ELF-1 (cell line): Measurements from ENCODE around the gene EXOC8.
A peak's percentile ranks its signal among the peaks of the same experiment; 100 is the strongest.

Experiments
- DNase-seq: peaks from one replicate; pipeline ENCODE4 v3.0.0-alpha.2; 2016; ENCODE audit warnings: low read depth, low spot score

The EXOC8 gene, protein sequence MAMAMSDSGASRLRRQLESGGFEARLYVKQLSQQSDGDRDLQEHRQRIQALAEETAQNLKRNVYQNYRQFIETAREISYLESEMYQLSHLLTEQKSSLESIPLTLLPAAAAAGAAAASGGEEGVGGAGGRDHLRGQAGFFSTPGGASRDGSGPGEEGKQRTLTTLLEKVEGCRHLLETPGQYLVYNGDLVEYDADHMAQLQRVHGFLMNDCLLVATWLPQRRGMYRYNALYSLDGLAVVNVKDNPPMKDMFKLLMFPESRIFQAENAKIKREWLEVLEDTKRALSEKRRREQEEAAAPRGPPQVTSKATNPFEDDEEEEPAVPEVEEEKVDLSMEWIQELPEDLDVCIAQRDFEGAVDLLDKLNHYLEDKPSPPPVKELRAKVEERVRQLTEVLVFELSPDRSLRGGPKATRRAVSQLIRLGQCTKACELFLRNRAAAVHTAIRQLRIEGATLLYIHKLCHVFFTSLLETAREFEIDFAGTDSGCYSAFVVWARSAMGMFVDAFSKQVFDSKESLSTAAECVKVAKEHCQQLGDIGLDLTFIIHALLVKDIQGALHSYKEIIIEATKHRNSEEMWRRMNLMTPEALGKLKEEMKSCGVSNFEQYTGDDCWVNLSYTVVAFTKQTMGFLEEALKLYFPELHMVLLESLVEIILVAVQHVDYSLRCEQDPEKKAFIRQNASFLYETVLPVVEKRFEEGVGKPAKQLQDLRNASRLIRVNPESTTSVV

DNA sequence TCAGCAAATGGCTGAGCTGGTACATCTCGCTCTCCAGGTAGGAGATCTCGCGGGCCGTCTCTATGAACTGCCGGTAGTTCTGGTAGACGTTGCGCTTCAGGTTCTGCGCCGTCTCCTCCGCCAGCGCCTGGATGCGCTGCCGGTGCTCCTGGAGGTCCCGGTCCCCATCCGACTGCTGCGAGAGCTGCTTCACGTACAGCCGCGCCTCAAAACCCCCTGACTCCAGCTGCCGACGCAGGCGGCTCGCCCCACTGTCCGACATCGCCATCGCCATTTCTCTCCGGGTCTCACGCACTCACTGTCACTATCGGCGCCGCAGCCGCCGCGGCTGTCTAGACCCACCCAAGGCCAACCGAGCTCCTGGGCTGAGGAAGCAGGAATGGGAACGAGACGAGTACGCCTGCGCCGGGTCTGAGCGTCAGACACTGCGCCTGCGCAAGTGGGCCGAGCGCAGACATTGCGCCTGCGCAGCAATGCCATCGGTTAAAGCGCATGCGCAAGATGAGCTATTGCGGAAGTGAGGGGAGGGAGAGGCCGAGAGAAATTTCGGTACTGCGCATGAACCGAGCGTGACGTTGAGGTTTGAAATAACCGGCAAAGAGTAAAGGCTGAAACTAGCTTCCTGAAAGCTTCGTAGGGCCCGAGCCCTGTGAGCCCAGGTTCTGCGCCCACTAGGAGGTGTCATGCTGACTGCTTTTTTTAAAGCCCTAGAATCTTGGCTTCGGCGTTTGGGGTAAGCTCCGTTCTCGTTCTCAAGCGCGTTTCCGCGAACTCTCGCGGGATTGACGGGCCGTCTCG lies at the start of gene EXOC8:
EXOC8 (minus strand) TSS at position 381 of the 798 bp plus-strand sequence; CDS start at position 274, 107 bp downstream.
- peak; percentile 98 for DNase-seq

DNA sequence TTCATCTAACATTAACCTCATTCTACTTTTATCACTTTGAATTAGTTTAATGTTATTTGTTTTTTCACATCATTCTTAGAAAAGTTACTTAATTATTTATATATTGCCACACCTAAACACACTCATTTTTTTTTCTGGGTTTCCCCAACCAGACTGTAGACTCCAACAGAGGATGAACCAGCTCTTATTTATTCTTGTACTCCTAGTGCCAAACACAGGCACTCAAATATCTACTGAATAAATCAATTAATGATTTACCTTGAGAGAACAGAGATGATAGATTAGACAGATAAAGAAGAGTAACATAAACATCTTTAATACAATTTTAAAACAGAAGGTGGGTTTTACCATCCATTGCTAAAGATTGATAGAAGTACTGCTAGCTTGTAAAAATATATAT lies 48.8 kb upstream of the EXOC8 start:
- DNase-seq = no peak

DNA sequence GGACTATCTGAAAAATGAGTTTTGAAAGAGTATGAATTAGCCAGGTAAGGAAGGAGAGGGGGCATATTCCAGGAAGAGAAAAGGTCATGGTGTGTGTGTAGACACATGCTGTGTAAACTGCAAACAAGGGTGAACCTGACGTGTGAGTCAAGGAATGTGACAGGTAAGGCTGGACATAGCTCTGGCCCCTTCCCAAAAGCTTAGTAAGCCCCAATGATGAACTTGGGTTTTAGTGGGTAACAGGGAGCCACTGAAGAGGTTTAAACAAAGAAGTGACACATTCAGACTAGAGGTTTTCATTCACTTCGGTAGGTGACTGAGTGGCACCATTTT lies 47.7 kb upstream of the EXOC8 start:
- no peak for DNase-seq

DNA sequence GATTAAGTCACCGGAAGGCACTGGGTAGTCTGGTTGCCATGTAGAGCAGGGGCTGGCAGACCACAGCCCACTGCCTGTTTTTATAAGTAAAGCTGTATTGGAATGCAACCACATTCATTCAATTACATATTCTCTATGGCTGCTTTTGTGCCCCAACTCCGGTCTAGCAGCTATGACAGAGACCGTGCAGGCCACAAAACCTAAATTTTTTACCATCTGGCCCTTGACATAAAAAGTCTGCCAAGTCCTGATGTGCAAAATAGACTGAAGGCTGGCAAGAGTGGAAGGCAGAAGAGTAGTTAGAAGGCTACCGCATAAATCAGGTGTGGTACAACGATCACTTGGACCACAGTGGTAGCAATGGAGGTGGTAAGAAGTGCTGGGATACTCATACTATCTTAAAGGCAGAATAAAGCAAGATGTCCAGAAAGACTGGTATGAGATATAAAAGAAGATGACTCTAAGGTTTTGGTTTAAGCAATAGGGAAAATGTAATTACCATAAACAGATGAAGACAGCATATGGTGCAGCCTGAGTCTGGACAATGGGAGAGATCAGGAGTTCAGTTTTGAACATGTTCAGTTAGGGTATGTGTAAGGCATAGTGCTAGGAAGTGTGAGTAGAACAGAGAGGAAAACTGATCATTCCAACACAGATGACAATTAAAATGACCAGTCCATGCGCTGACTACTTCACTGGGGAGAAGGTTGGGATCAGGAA lies 47.2 kb upstream of the EXOC8 start:
- no peak for DNase-seq

DNA sequence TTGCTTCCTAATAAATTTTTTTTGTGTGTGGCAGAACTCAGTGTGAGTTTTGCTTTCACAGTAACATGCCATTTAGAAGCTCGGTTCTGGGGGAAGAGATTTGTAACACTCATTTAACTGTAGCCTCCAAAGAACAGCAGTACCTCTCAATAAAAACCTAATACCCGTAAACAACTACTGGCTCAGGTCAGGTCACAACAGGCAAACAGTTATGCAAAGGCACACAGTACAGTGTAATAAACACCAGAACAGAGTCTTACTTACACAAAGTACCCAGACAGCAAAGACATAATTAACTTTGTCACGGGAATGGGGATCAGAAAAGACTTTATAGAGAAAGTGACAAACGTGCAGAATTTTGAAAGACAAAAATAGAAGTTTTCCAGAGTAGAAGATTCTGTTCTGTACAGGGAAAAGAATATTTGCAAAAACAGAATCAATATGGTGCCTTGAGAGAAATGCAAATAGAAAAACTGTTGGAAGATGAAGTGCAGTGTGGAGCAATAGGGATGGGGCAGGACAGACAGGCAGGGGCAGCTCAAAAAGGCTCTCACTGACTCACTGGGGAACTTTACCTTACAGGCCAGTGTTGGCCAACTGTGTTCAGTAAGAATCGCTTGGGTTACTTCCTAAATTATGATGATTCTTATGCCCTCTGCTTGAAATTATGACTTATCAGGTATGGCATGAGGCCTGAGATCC lies 45.7 kb upstream of the EXOC8 start:
- DNase-seq = no peak

DNA sequence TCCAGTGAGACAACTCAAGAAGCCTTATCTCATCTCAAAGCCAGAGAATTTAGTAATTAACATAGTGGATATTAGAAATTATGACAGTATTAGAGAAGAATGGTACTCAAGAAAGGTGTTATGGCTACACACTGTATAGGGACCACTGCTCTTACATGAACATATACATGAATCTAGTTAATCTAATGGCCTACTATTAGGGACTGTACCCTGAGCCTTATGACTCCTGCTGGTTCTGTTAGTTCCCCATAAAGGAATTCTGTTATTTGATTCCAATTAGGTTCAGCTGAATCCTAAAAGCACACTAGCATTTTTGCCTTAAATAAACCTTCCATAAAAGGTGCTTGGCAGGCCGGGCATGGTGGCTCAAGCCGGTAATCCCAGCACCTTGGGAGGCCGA lies 44.8 kb upstream of the EXOC8 start:
- no peak for DNase-seq

DNA sequence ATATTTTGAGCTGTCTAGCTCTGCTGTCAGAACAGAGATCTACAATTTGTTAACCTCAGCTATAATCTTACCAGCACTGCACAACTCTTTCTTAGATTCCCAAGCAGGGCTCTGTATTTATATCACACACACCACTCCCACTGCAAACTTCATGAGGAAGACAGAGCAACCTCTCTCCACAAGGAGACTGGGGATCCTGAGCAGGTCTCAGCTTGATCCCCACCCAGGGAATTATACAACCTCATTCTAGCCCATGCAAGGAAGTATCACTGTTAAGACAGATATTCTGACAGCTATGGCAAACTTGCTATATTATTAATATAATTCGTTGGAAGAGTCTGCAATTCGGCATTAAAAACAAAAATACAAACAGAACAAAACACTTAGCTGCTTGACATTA lies 44.1 kb upstream of the EXOC8 start:
- no peak for DNase-seq

DNA sequence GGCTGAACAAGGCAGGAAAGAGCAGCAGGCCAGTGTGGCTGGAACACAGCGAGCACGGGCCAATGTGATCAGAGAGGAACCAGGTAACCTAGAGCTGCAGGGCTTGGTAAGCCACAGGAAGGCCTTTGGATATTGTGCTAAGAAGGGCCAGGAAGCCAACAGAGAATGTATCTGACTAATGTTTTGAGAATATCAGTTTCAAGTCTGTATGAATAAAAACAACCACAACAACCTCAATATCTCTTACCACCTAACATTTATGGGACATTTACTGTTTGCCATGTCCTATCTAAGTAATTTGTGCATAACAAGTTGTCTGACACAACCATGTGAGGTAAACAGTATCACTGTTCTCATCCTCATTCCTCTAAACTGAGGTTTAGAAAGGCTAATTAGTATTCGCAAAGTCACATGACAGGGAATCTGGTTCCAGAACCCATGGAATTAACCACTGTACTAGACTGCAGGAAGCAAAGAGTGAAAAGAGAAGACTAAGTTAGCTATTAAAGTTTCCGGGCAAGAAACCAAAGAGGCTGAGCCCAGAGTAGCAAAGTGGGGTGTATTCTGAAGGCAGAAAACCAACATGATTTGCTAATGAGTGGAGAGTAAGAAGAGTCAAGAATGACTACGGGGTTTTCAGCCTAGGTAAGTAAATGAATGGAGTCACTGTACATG lies 39.4 kb upstream of the EXOC8 start:
- DNase-seq = no peak

DNA sequence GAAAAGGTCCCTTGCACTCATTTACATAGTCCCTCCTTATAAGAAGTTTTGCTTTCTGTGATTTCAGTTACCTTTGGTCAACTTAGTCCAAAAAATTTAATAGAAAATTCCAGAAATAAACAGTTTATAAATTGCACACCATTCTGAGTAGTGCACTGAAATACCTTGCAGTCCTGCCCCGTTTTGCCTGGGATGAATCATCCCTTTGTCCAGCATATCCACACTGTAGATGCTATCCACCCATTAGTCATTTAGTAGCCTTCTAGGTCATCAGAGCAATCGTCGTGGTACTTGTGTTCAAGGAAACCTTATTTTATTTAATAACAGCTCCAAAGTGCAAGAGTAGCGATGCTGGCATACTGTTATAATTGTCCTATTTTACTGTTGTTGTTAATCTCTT lies 38.4 kb upstream of the EXOC8 start:
- DNase-seq = no peak

DNA sequence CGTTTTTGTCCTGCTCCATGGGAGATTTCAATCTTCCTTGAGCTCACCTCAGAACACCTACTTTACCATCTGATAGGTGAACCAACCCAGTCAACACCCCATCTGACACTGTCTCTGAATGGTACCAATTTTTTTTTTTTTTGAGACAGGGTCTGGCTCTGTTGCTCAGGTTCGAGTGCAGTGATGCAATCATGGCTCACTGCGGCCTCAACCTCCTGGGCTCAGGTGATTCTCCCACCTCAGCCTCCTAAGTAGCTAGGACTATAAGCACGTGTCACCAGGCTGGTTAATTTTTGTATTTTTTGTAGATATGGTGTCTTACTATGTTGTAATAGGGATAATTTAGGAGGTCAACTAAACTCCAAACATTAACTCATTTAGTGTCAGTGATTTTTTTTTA lies 36.7 kb upstream of the EXOC8 start:
- DNase-seq = no peak

DNA sequence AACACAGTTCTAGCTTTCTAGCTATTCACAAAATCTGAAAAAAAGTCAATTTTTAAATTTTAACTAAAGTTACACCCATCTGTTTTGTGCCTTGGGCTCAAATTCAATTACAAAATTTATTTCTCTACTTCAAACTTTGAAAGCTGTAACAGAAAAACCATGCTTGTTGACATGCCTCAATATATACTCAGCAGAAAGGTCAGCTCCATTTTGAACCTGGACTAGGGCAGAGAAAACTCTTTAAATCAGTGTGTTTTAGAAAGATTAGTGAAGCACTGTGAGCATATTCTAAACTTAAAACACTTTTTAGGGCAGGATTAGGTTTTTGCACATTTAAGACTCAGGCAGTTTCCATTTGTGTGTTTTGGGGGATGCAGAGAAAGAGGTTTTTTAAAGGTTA lies 34.8 kb upstream of the EXOC8 start:
- DNase-seq = no peak

DNA sequence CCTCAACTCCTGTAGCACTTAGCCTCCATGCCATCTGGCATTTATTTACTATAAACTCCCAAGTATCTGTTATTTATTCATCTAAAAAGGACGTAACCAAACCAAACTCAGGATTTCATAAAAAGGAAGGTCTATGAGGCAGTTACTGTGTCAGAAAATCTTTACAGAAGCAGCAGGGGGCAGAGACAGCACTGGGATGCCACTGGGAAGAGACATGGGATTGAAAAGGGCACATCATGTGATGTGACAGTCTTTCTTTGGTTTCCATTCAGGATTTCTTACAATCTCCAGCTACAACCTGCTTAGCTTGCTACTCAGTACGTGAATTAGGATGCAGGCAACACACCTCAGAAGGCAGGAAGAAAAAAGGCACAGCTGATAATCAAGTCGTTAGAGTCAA lies 31.6 kb upstream of the EXOC8 start:
- no peak for DNase-seq

DNA sequence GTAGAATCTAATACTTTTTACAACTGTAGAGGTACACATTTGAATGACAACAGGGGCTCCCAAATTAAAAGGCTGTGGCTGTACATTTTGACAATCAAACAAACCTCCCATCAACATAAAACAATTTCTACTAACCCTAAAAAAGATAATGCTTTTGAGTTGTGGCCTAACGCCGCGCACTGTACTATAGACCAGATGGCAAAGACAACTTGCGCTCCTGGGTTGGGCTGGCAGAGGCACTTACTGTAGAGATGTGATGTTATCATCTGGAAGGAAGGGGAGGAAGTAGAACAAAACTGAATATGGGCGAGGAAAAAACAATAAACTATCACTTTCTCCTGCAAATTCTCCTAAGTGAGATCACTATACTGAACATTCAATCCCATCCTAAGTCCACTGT lies 26.5 kb upstream of the EXOC8 start:
- DNase-seq = no peak

DNA sequence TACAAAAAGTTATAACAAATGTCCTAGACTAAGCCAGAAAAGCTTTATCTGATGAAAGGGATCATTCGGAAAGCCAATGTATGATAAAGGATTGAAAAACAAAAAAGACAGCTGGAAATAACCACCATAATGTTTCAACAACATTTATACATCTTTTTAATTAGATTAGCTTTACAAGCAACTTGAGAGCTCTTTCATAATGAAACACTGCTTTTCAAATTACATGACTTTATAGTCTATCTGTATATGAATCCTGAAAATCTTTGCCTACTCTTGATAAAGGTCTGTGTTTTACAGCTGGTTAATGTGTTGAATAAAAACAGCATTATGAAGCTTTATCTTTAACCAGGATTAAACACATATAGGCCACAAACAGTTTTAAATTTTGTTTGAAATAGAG lies 26.0 kb upstream of the EXOC8 start:
- no peak for DNase-seq

DNA sequence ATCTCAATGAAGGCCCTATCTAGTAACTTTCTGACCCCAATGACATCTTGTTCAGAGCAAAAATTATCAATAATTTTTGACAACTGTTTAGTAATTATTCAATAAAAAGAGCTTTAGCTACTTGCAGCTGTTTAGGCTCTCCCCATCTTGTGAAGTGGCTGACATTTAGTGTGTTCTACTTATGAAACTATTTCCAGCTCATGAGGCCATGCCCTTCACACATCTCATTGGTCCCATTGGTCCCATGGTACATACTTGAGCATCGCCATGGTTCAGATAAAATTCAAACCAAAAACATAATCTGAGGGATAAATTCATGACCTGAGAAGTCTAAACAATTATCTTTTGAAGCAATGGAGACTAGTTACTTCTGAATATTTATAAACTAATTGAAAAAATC lies 24.7 kb upstream of the EXOC8 start:
- no peak for DNase-seq

DNA sequence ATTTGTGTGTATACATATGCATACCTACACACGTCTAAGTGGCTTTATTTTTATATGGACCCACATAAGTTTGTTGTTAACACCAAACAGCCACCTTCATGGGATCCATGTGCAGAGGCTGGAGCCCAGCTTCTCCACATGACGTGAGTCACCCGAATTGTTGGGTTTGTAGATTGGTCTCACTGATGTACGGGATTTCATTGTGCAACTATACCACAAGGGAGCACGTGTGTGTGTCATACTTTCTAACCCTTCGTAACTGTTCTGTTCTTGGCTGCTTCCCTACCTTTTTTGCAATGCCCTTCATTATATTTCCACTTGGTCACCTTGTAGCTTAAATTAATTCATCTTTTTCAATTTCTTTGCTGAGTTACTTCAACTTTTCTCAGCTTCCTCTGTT lies 21.5 kb upstream of the EXOC8 start:
- DNase-seq = no peak

DNA sequence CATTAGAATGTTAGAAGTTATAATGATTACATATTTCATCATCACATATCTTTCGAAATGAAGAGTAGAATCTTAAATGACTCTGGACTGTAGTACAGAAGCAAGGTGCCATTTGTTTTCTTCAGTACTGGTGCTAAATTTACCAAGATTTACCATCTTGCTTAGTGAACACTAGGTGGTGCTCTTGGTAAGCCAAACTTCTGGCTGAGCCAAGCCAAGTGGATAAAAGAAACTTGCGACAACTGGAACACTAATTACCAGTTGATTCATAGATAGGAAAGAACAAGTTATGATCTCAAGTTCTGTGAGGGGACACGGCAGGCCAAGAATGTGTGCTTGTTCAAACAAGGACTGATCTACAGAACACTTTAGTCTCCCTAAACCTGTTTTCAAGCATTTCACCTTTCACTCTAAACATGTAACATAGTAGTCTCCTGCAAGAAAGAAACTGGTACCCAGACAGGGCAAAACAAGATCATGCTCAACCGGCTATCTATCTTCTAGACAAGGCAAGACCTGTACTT lies 20.2 kb upstream of the EXOC8 start:
- peak; percentile 37 for DNase-seq

DNA sequence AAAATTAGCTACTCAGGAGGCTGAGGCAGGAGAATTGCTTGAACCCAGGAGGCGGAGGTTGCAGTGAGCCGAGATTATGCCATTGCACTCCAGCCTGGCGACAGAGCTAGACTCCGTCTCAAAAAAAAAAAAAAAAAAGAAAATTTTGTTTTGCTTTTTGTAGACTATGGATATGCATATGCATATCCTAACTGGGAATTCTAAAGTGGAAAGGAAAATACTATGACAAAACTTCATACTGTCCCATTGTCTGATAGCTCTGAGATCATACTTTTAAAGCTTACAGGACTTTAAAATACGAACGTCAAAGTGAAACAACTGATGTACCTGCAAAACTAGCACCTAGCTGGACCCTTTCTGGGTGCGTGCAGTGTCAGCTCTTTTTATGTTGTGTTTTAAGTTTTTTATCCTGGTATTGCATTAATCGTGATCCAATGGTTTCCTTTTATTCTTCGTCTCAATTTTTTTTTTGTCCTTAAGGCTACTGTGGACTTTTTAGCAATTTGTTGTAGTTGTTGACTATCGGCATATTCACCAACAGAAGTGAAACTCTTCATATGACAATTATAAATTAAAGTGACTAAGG lies 19.6 kb upstream of the EXOC8 start:
- DNase-seq = no peak

DNA sequence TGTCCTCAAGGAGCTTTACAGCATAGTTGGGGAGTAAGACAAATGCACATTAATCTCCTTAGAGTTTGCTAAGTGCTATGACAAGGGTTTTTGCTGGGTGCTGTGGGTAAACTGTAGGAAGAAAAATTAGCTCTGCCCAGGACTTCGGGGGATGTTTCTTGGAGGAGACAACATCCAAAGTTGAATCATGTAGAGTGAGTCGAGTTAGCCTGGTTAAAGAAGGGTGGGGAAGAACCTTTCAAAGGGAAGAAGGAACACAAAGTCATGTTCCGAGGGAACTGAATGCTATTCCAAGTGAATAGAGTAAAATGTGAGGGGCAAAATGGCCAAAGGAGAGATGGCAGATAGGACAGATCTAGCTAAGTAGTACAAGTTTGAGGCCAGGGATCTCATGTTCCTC lies 17.5 kb upstream of the EXOC8 start:
- no peak for DNase-seq
